ENCODE results near the gene ENPP1.

- TF ChIP-seq, protein P1, sequence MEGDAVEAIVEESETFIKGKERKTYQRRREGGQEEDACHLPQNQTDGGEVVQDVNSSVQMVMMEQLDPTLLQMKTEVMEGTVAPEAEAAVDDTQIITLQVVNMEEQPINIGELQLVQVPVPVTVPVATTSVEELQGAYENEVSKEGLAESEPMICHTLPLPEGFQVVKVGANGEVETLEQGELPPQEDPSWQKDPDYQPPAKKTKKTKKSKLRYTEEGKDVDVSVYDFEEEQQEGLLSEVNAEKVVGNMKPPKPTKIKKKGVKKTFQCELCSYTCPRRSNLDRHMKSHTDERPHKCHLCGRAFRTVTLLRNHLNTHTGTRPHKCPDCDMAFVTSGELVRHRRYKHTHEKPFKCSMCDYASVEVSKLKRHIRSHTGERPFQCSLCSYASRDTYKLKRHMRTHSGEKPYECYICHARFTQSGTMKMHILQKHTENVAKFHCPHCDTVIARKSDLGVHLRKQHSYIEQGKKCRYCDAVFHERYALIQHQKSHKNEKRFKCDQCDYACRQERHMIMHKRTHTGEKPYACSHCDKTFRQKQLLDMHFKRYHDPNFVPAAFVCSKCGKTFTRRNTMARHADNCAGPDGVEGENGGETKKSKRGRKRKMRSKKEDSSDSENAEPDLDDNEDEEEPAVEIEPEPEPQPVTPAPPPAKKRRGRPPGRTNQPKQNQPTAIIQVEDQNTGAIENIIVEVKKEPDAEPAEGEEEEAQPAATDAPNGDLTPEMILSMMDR (IDR thresholded peaks at IDR 0.05; ENCODE audit: insufficient read depth, low read length, poor library complexity, severe bottlenecking): no peak
- no peak for TF ChIP-seq EZH2phosphoT487 (conservative IDR thresholded peaks at IDR 0.05; ENCODE audit: low read length)
Observed at GRCh38 chr6:131877999-131878789, 70.4 kb downstream of the ENPP1 start.
